HepG2 (cell line): ENCODE measurements around the gene HCN4. TPM values are rescaled to one million over a fixed set of nuclear protein-coding genes. Genes with fewer than 3 reads are reported as not detected.

Source experiments
- ATAC-seq: fragments of 200-7000 bp; cut with Tn5 transposase; 3 replicates; pipeline ENCODE4 v1.9.1; 2020; ENCODE audit warnings: mild to moderate bottlenecking, moderate library complexity
- BruUV-seq: library from RNA; stranded (reverse); fragments of 400-500 nt; replicated peaks from 2 replicates; lab custom pipeline; 2021; lab: Mats Ljungman, UMichigan
- CTCF ChIA-PET: fragments of 300-600 bp; formaldehyde crosslinking; extraction: SDS; loops from one replicate; lab custom pipeline; 2021; ENCODE audit warnings: low total read pairs, inconsistent platforms, low intra/inter-chr PET ratio; lab: Yijun Ruan, JAX
- POLR2A ChIA-PET: fragments of 350-600 bp; sonication (Branson Sonifier 250); formaldehyde crosslinking; loops from one replicate; lab custom pipeline; 2020; ENCODE audit warnings: antibody characterized with exemption, inconsistent platforms; lab: Yijun Ruan, JAX
- DNase-seq: peaks from one replicate; pipeline ENCODE4 v3.0.0-alpha.2; 2015; ENCODE audit warnings: low spot score
- FAIRE-seq: peaks from 3 replicates; lab custom pipeline; 2011; peaks lifted over from hg19 to GRCh38; lab: Jason Lieb, UNC
- H2AFZ ChIP-seq: one replicate; pipeline ENCODE4 v1.6.1; 2011; ENCODE audit warnings: low read length, inconsistent platforms
- H3K27ac ChIP-seq: fragments of 300-600 bp; 3 replicates; pipeline ENCODE4 v1.8.0; 2011; ENCODE audit warnings: mixed run types, mild to moderate bottlenecking, mixed read lengths, low read length, inconsistent platforms; ENCODE audit not compliant: insufficient read depth; ENCODE audit errors: extremely low read length
- H3K27me3 ChIP-seq, 2 experiments: fragments of 200-600 bp in 1 of 2; 2 replicates in 1 of 2; 3 replicates in 1 of 2; pipeline versions ENCODE4 v1.6.0 to v1.8.0; 2011; ENCODE audit warnings: low read length in 2 of 2, mild to moderate bottlenecking in 2 of 2, moderate library complexity in 2 of 2, inconsistent platforms in 1 of 2; ENCODE audit not compliant: insufficient read depth in 2 of 2, control insufficient read depth in 1 of 2
- H3K36me3 ChIP-seq, 2 experiments: fragments of 200-600 bp in 1 of 2; replicated peaks in 1 of 2; 2 replicates in 1 of 2; 3 replicates in 1 of 2; pipeline versions ENCODE4 v1.5.1 to v1.8.0; 2011; ENCODE audit warnings: low read length in 2 of 2, inconsistent platforms in 1 of 2; ENCODE audit not compliant: insufficient read depth in 2 of 2, control insufficient read depth in 1 of 2
- H3K4me1 ChIP-seq: 2 replicates; pipeline ENCODE4 v1.5.1; 2012; ENCODE audit warnings: low read length, inconsistent platforms; ENCODE audit not compliant: insufficient read depth
- H3K4me2 ChIP-seq: 2 replicates; pipeline ENCODE4 v1.6.0; 2011; ENCODE audit warnings: low read depth, low read length, inconsistent platforms
- H3K4me3 ChIP-seq, 3 experiments: fragments of 200-600 bp in 1 of 3; sonication (generic), shearing (Covaris generic) in 1 of 3; replicated peaks in 1 of 3; 2 replicates each; pipeline ENCODE4 v1.5.1; 2011 to 2016; ENCODE audit warnings: low read length in 3 of 3, inconsistent platforms in 2 of 3, low read depth in 2 of 3, mild to moderate bottlenecking in 2 of 3, control low read depth in 1 of 3, mixed read lengths in 1 of 3; ENCODE audit not compliant: insufficient read depth in 1 of 3
- H3K79me2 ChIP-seq: one replicate; pipeline ENCODE4 v1.6.1; 2011; ENCODE audit warnings: low read length, inconsistent platforms; ENCODE audit not compliant: insufficient read depth
- H3K9ac ChIP-seq: 2 replicates; pipeline ENCODE4 v1.6.0; 2011; ENCODE audit warnings: mild to moderate bottlenecking, low read depth, low read length, inconsistent platforms; ENCODE audit not compliant: insufficient read depth
- H3K9me3 ChIP-seq: 2 replicates; pipeline ENCODE4 v1.5.1; 2012; ENCODE audit warnings: mild to moderate bottlenecking, low read length
- H4K20me1 ChIP-seq: 2 replicates; pipeline ENCODE4 v1.6.0; 2011; ENCODE audit warnings: inconsistent platforms, mild to moderate bottlenecking, low read length, moderate library complexity; ENCODE audit not compliant: insufficient read depth
- CCDC6 ChIP-seq: sonication (generic); formaldehyde crosslinking; IDR thresholded peaks from 2 replicates; pipeline ENCODE4 v1.8.1; 2022; ENCODE audit warnings: mild to moderate bottlenecking, missing genetic modification reagents, moderate library complexity
- CREB1 ChIP-seq, 2 experiments: fragments of 450-650 bp in 1 of 2; IDR thresholded peaks; 2 replicates each; pipeline ENCODE4 v1.6.1; 2016 to 2017; ENCODE audit warnings: control low read depth in 1 of 2, mild to moderate bottlenecking in 1 of 2, missing compliant biosample characterization in 1 of 2, missing genetic modification characterization in 1 of 2
- GLI4 ChIP-seq: sonication (generic); formaldehyde crosslinking; IDR thresholded peaks from 2 replicates; pipeline ENCODE4 v1.5.1; 2020; ENCODE audit warnings: missing genetic modification reagents, mild to moderate bottlenecking, moderate library complexity, borderline replicate concordance
- GRHL1 ChIP-seq: sonication (generic); formaldehyde crosslinking; conservative IDR thresholded peaks from 2 replicates; pipeline ENCODE4 v1.8.0; 2022; ENCODE audit warnings: missing genetic modification reagents
- HOXA9 ChIP-seq: sonication (generic); formaldehyde crosslinking; IDR thresholded peaks from 2 replicates; pipeline ENCODE4 v1.8.1; 2022; ENCODE audit warnings: missing genetic modification reagents, mild to moderate bottlenecking, moderate library complexity, borderline replicate concordance
- NR2C2 ChIP-seq: sonication (generic); formaldehyde crosslinking; IDR thresholded peaks from 2 replicates; pipeline ENCODE4 v1.4.0; 2020; ENCODE audit warnings: missing genetic modification reagents, mild to moderate bottlenecking, moderate library complexity, borderline replicate concordance
- PITX1 ChIP-seq: sonication (generic); formaldehyde crosslinking; IDR thresholded peaks from 2 replicates; pipeline ENCODE4 v1.5.1; 2020; ENCODE audit warnings: mild to moderate bottlenecking, missing genetic modification reagents
- SAP130 ChIP-seq: IDR thresholded peaks from 2 replicates; pipeline ENCODE4 v1.6.1; 2016; ENCODE audit warnings: low read depth
- SP5 ChIP-seq: IDR thresholded peaks from 2 replicates; pipeline ENCODE4 v1.6.1; 2016; ENCODE audit warnings: low read depth, borderline replicate concordance
- ZBTB20 ChIP-seq: sonication (generic); formaldehyde crosslinking; IDR thresholded peaks from 2 replicates; pipeline ENCODE4 v1.8.1; 2023; ENCODE audit warnings: missing genetic modification reagents, low read depth, mild to moderate bottlenecking, borderline replicate concordance
- ZFP62 ChIP-seq: sonication (generic); formaldehyde crosslinking; IDR thresholded peaks from 2 replicates; pipeline ENCODE4 v1.4.0; 2020; ENCODE audit warnings: missing genetic modification reagents
- ZNF10 ChIP-seq: sonication (generic); formaldehyde crosslinking; IDR thresholded peaks from 2 replicates; pipeline ENCODE4 v1.4.0; 2020; ENCODE audit warnings: mild to moderate bottlenecking, low read depth, missing genetic modification reagents, borderline replicate concordance
- ZNF672 ChIP-seq: sonication (generic); formaldehyde crosslinking; IDR thresholded peaks from 2 replicates; pipeline ENCODE4 v1.8.1; 2022; ENCODE audit warnings: missing genetic modification reagents
- ZNF724P ChIP-seq: sonication (generic); formaldehyde crosslinking; IDR thresholded peaks from 2 replicates; pipeline ENCODE4 v1.8.0; 2022; ENCODE audit warnings: missing genetic modification reagents, borderline replicate concordance
- ZSCAN29 ChIP-seq: sonication (generic); formaldehyde crosslinking; conservative IDR thresholded peaks from 2 replicates; pipeline ENCODE4 v1.4.0; 2020; ENCODE audit warnings: mild to moderate bottlenecking, missing genetic modification reagents
- WGBS: methylation state at CpG from one replicate; pipeline ENCODE4 v1.1.6; 2017; ENCODE audit warnings: low lambda C conversion rate; 5-methylcytosine and 5-hydroxymethylcytosine counted together
- in situ Hi-C: cut with HindIII; loops from 2 replicates; pipeline ENCODE4 v1.10.0; 2017; ENCODE audit warnings: low pct_unique_long_range_greater_than_20kb; ENCODE audit not compliant: extremely low pct_ligation_motif_present
- intact Hi-C: fragments of 100-400 bp; cut with micrococcal nuclease; formaldehyde crosslinking; loops from one replicate; pipeline ENCODE4 v1.10.0; 2022; ENCODE audit not compliant: unreplicated experiment
- polyA plus RNA-seq, 8 experiments: library from polyadenylated mRNA; depleted of rRNA in 3 of 8; stranded (reverse) in 7 of 8; unstranded in 1 of 8; fragments of >200 nt; fragmentation: Illumina TruSeq in 4 of 8; extraction: Trizol in 4 of 8; gene quantifications; 2 replicates each; pipeline versions ENCODE4 v1.2.1 to v1.2.3, GENCODE V29; 2011 to 2016; ENCODE audit warnings: low read depth in 4 of 8, missing spikeins in 1 of 8, mixed read lengths in 1 of 8; ENCODE audit not compliant: insufficient read depth in 1 of 8
- total RNA-seq, 5 experiments: library from RNA; depleted of rRNA; stranded (reverse); fragments of >200 nt; fragmentation: Illumina TruSeq; extraction: Trizol; gene quantifications; 2 replicates each; pipeline ENCODE4 v1.2.3, GENCODE V29; 2016; ENCODE audit warnings: low read depth in 1 of 5
- TF ChIP-seq, protein P1 (sequence below): sonication (generic); formaldehyde crosslinking; IDR thresholded peaks from 2 replicates; pipeline ENCODE4 v1.4.0; 2020; ENCODE audit warnings: mild to moderate bottlenecking, missing genetic modification reagents
- TF ChIP-seq, protein P2 (sequence below): sonication (generic); formaldehyde crosslinking; IDR thresholded peaks from 2 replicates; pipeline ENCODE4 v1.4.0; 2020; ENCODE audit warnings: mild to moderate bottlenecking, missing genetic modification reagents

Gene HCN4
- total and polyA plus RNA-seq, 2 of the 13 experiments (the other 11 are each of a cell fraction or from before 2014, with no cell fraction given): not detected

DNA sequence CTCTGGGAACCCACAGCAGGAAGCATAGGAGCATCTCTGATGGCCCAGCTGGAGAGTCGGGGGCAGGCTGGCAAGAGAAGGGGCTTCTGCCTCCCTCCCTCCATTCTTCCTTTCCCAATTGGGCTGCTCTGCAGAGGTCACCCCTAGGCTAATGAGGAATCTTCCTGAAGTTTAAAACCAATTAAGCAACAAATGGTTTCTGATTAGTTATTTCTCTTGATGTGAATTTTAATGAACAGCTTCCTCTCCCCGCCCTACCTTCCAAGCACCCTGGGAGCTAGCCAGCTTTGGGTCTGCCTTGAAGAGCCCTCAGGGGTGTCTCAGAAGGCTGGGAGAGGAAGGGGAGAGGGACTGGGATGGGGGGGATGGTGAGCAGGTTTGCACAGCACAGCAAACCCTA, 24.6 kb upstream of the HCN4 start (continued):
- TF ChIP-seq ZNF10 (CRISPR knock-in tag): no peak
- no peak for TF ChIP-seq SP5
- TF ChIP-seq HOXA9 (CRISPR knock-in tag): no peak
- TF ChIP-seq, protein P1, sequence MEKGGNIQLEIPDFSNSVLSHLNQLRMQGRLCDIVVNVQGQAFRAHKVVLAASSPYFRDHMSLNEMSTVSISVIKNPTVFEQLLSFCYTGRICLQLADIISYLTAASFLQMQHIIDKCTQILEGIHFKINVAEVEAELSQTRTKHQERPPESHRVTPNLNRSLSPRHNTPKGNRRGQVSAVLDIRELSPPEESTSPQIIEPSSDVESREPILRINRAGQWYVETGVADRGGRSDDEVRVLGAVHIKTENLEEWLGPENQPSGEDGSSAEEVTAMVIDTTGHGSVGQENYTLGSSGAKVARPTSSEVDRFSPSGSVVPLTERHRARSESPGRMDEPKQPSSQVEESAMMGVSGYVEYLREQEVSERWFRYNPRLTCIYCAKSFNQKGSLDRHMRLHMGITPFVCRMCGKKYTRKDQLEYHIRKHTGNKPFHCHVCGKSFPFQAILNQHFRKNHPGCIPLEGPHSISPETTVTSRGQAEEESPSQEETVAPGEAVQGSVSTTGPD: no peak
- TF ChIP-seq NR2C2: no peak
- TF ChIP-seq GLI4 (CRISPR knock-in tag): no peak

- Histone ChIP-seq H2AFZ (no peak overlapping the region), H3K27ac (no peak overlapping the region), H3K4me1 (peaks cover 18% of the 10 kb centered on the region), H3K4me3 (no peak overlapping the region), H3K27me3 (peaks cover 2 to 5% of the 10 kb centered on the region in 2 experiments; a peak in 2 of 5 replicates), H3K4me2 (no peak overlapping the region), H4K20me1 (no peaks in the 10 kb centered on the region), H3K36me3 (no peaks in the 10 kb centered on the region), H3K79me2 (no peaks in the 10 kb centered on the region), H3K9ac (no peak overlapping the region), H3K9me3 (no peaks in the 10 kb centered on the region)
- CTCF ChIA-PET: no interaction called here
- 9% methylated on average over 2 of the region's 2 CpGs for WGBS
- in situ Hi-C loops: no loop called here
- TF ChIP-seq ZBTB20 (CRISPR knock-in tag) (no peak), ZFP62 (CRISPR knock-in tag) (no peak), ZSCAN29 (CRISPR knock-in tag) (no peak), GRHL1 (CRISPR knock-in tag) (no peak), CCDC6 (CRISPR knock-in tag) (no peak), PITX1 (CRISPR knock-in tag) (no peak), ZNF672 (CRISPR knock-in tag) (no peak), CREB1 (IDR thresholded peaks at IDR 0.05) (no peak), CREB1 (CRISPR knock-in tag; IDR thresholded peaks at IDR 0.05) (no peak), SAP130 (CRISPR knock-in tag) (no peak), ZNF724P (no peak)
- TF ChIP-seq, protein P2, sequence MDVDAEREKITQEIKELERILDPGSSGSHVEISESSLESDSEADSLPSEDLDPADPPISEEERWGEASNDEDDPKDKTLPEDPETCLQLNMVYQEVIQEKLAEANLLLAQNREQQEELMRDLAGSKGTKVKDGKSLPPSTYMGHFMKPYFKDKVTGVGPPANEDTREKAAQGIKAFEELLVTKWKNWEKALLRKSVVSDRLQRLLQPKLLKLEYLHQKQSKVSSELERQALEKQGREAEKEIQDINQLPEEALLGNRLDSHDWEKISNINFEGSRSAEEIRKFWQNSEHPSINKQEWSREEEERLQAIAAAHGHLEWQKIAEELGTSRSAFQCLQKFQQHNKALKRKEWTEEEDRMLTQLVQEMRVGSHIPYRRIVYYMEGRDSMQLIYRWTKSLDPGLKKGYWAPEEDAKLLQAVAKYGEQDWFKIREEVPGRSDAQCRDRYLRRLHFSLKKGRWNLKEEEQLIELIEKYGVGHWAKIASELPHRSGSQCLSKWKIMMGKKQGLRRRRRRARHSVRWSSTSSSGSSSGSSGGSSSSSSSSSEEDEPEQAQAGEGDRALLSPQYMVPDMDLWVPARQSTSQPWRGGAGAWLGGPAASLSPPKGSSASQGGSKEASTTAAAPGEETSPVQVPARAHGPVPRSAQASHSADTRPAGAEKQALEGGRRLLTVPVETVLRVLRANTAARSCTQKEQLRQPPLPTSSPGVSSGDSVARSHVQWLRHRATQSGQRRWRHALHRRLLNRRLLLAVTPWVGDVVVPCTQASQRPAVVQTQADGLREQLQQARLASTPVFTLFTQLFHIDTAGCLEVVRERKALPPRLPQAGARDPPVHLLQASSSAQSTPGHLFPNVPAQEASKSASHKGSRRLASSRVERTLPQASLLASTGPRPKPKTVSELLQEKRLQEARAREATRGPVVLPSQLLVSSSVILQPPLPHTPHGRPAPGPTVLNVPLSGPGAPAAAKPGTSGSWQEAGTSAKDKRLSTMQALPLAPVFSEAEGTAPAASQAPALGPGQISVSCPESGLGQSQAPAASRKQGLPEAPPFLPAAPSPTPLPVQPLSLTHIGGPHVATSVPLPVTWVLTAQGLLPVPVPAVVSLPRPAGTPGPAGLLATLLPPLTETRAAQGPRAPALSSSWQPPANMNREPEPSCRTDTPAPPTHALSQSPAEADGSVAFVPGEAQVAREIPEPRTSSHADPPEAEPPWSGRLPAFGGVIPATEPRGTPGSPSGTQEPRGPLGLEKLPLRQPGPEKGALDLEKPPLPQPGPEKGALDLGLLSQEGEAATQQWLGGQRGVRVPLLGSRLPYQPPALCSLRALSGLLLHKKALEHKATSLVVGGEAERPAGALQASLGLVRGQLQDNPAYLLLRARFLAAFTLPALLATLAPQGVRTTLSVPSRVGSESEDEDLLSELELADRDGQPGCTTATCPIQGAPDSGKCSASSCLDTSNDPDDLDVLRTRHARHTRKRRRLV: no peak
- no peak for DNase-seq
- no peak for ATAC-seq
- no peak for FAIRE-seq
- POLR2A ChIA-PET: no interaction called here
- intact Hi-C loops: no loop called here
- no TSS peak for BruUV-seq
Observed at GRCh38 chr15:73392025-73392424, 23.3 kb upstream of the HCN4 start.
